H1 (cell line): Measurements from ENCODE around the gene ZRANB3. TPM values are rescaled to one million over a fixed set of nuclear protein-coding genes. Genes with fewer than 3 reads are reported as not detected.

Source experiments
- CTCF ChIA-PET: fragments of 300-600 bp; sonication (Branson Sonifier 250); formaldehyde crosslinking; loops from one replicate; lab custom pipeline; 2021; ENCODE audit not compliant: partially characterized antibody; lab: Charles Lee
- POLR2A ChIA-PET: fragments of 300-600 bp; sonication (Branson Sonifier 250); formaldehyde crosslinking; loops from one replicate; lab custom pipeline; 2021; ENCODE audit warnings: inconsistent platforms; ENCODE audit not compliant: partially characterized antibody; lab: Charles Lee
- DNase-seq, 2 experiments: peaks; one replicate each; pipeline versions ENCODE4 v3.0.0 to v3.0.0-alpha.2; 2010 to 2022; ENCODE audit warnings: low spot score in 2 of 2, low read depth in 1 of 2, mixed read lengths in 1 of 2
- FAIRE-seq: peaks from 2 replicates; lab custom pipeline; 2011; peaks lifted over from hg19 to GRCh38; lab: Jason Lieb, UNC
- H2AFZ ChIP-seq: 2 replicates; pipeline ENCODE4 v1.8.1; 2012; ENCODE audit warnings: low read length, inconsistent platforms
- H2AK5ac ChIP-seq: 2 replicates; pipeline ENCODE4 v1.6.1; 2013; ENCODE audit warnings: low read depth, low read length
- H2BK120ac ChIP-seq: replicated peaks from 2 replicates; pipeline ENCODE3; 2013; ENCODE audit warnings: low read depth, low read length, inconsistent platforms
- H2BK12ac ChIP-seq: 2 replicates; pipeline ENCODE4 v1.6.1; 2013; ENCODE audit warnings: low read depth, low read length
- H2BK15ac ChIP-seq: 2 replicates; pipeline ENCODE4 v1.6.1; 2013; ENCODE audit warnings: low read length
- H2BK20ac ChIP-seq: 2 replicates; pipeline ENCODE4 v1.6.1; 2013; ENCODE audit warnings: low read length
- H2BK5ac ChIP-seq: 2 replicates; pipeline ENCODE4 v1.6.1; 2013; ENCODE audit warnings: low read depth, low read length
- H3K14ac ChIP-seq: 2 replicates; pipeline ENCODE4 v1.6.1; 2013; ENCODE audit warnings: inconsistent platforms; ENCODE audit not compliant: insufficient read length
- H3K18ac ChIP-seq: 2 replicates; pipeline ENCODE4 v1.6.1; 2013; ENCODE audit warnings: low read length; ENCODE audit errors: extremely low read depth
- H3K23ac ChIP-seq: 2 replicates; pipeline ENCODE4 v1.6.1; 2013; ENCODE audit warnings: inconsistent platforms; ENCODE audit not compliant: insufficient read length
- H3K23me2 ChIP-seq: 2 replicates; pipeline ENCODE4 v1.6.1; 2013; ENCODE audit warnings: low read depth, low read length
- H3K27ac ChIP-seq: 2 replicates; pipeline ENCODE4 v1.6.1; 2011; ENCODE audit warnings: low read depth, low read length, inconsistent platforms
- H3K27me3 ChIP-seq, 4 experiments: replicated peaks in 1 of 4; 1 replicate in 1 of 4; 2 replicates in 3 of 4; pipeline versions ENCODE4 v1.6.1 to v1.8.1; 2011 to 2013; ENCODE audit warnings: low read length in 3 of 4, mild to moderate bottlenecking in 3 of 4, inconsistent platforms in 2 of 4, mixed read lengths in 2 of 4, moderate library complexity in 1 of 4; ENCODE audit not compliant: control insufficient read depth in 3 of 4, insufficient read depth in 3 of 4; ENCODE audit errors: extremely low read depth in 1 of 4
- H3K36me3 ChIP-seq, 4 experiments: 2 replicates each; pipeline versions ENCODE4 v1.6.1 to v1.8.1; 2011 to 2013; ENCODE audit warnings: mild to moderate bottlenecking in 4 of 4, low read length in 3 of 4, moderate library complexity in 2 of 4, control low read depth in 1 of 4, inconsistent platforms in 1 of 4; ENCODE audit not compliant: insufficient read depth in 4 of 4, control insufficient read depth in 2 of 4
- H3K4ac ChIP-seq: replicated peaks from 2 replicates; pipeline ENCODE3; 2013; ENCODE audit warnings: low read length, low read depth, mixed read lengths, inconsistent platforms; ENCODE audit not compliant: insufficient read length
- H3K4me1 ChIP-seq, 4 experiments: replicated peaks in 1 of 4; 1 replicate in 1 of 4; 2 replicates in 3 of 4; pipeline versions ENCODE4 v1.6.1 to v1.8.1; 2011 to 2013; ENCODE audit warnings: low read length in 3 of 4, inconsistent platforms in 2 of 4, mixed read lengths in 1 of 4; ENCODE audit not compliant: insufficient read depth in 4 of 4, control insufficient read depth in 3 of 4
- H3K4me2 ChIP-seq, 2 experiments: 2 replicates each; pipeline versions ENCODE4 v1.6.1 to v1.8.1; 2011 to 2013; ENCODE audit warnings: low read depth in 2 of 2, low read length in 2 of 2, control low read depth in 1 of 2, inconsistent platforms in 1 of 2, mild to moderate bottlenecking in 1 of 2; ENCODE audit not compliant: insufficient read depth in 1 of 2
- H3K4me3 ChIP-seq, 4 experiments: fragments of 200-600, 300-600 bp in 1 of 4; sonication (generic), shearing (Covaris generic), sonication (Bioruptor Twin) in 1 of 4; 2 replicates each; pipeline versions ENCODE4 v1.5.1 to v1.8.1; 2011 to 2016; ENCODE audit warnings: low read length in 4 of 4, low read depth in 3 of 4, control low read depth in 2 of 4, inconsistent platforms in 2 of 4, mild to moderate bottlenecking in 2 of 4, mixed read lengths in 1 of 4, moderate library complexity in 1 of 4; ENCODE audit not compliant: insufficient read depth in 2 of 4; ENCODE audit errors: extremely low read depth in 1 of 4
- H3K56ac ChIP-seq: replicated peaks from 2 replicates; pipeline ENCODE3; 2013; ENCODE audit warnings: low read depth, mild to moderate bottlenecking, mixed read lengths, low read length, inconsistent platforms; ENCODE audit not compliant: insufficient read length
- H3K79me1 ChIP-seq: 2 replicates; pipeline ENCODE4 v1.6.1; 2013; ENCODE audit warnings: low read depth, low read length, control low read depth
- H3K79me2 ChIP-seq, 2 experiments: 2 replicates each; pipeline versions ENCODE4 v1.6.1 to v1.8.1; 2012 to 2013; ENCODE audit warnings: low read length in 2 of 2, mild to moderate bottlenecking in 2 of 2, inconsistent platforms in 1 of 2; ENCODE audit not compliant: insufficient read depth in 2 of 2, control insufficient read depth in 1 of 2
- H3K9ac ChIP-seq, 4 experiments: replicated peaks in 1 of 4; 1 replicate in 1 of 4; 2 replicates in 3 of 4; pipeline versions ENCODE4 v1.6.1 to v1.8.1; 2011 to 2013; ENCODE audit warnings: low read depth in 3 of 4, low read length in 3 of 4, control low read depth in 2 of 4, mild to moderate bottlenecking in 2 of 4, moderate library complexity in 2 of 4, inconsistent platforms in 1 of 4; ENCODE audit errors: extremely low read depth in 1 of 4
- H3K9me3 ChIP-seq, 2 experiments: 2 replicates each; pipeline versions ENCODE4 v1.6.1 to v1.8.1; 2012 to 2013; ENCODE audit warnings: mild to moderate bottlenecking in 2 of 2, moderate library complexity in 2 of 2, control low read depth in 1 of 2, inconsistent platforms in 1 of 2, low read depth in 1 of 2, low read length in 1 of 2, mixed read lengths in 1 of 2; ENCODE audit not compliant: insufficient read depth in 2 of 2
- H4K20me1 ChIP-seq, 2 experiments: replicated peaks in 1 of 2; 2 replicates each; pipeline versions ENCODE3 to v1.8.1; 2011 to 2013; ENCODE audit warnings: inconsistent platforms in 2 of 2, low read length in 2 of 2, mild to moderate bottlenecking in 1 of 2; ENCODE audit not compliant: insufficient read depth in 2 of 2, control insufficient read depth in 1 of 2
- H4K5ac ChIP-seq: 2 replicates; pipeline ENCODE4 v1.6.1; 2013; ENCODE audit warnings: low read length, low read depth, mixed read lengths, inconsistent platforms; ENCODE audit not compliant: insufficient read length
- H4K8ac ChIP-seq: 2 replicates; pipeline ENCODE4 v1.8.0; 2013; ENCODE audit warnings: mild to moderate bottlenecking, moderate library complexity, low read length, inconsistent platforms; ENCODE audit not compliant: insufficient read depth; ENCODE audit errors: extremely low read depth
- H4K91ac ChIP-seq: replicated peaks from 2 replicates; pipeline ENCODE3; 2013; ENCODE audit warnings: low read length, mixed read lengths, inconsistent platforms; ENCODE audit not compliant: insufficient read length
- ASH2L ChIP-seq: fragments of 200-600, 300-600 bp; sonication (generic); IDR thresholded peaks from one replicate; pipeline ENCODE4 v1.7.1; 2017; ENCODE audit warnings: low read length
- ATF2 ChIP-seq: IDR thresholded peaks from 2 replicates; pipeline ENCODE4 v1.6.1; 2012; ENCODE audit warnings: low read length, inconsistent platforms
- CHD1 ChIP-seq: IDR thresholded peaks from 2 replicates; pipeline ENCODE4 v1.6.1; 2012; ENCODE audit warnings: low read depth, low read length, improper control_type of control experiment
- CREB1 ChIP-seq: IDR thresholded peaks from 2 replicates; pipeline ENCODE4 v1.6.1; 2012; ENCODE audit warnings: inconsistent platforms
- EGR1 ChIP-seq: IDR thresholded peaks from 2 replicates; pipeline ENCODE4 v1.6.1; 2011; ENCODE audit warnings: low read depth, low read length, borderline replicate concordance
- EP300 ChIP-seq, 2 experiments: IDR thresholded peaks; 1 replicate in 1 of 2; 2 replicates in 1 of 2; pipeline ENCODE4 v1.6.1; 2011 to 2012; ENCODE audit warnings: low read depth in 2 of 2, low read length in 2 of 2, mild to moderate bottlenecking in 2 of 2, borderline replicate concordance in 1 of 2, inconsistent platforms in 1 of 2, moderate library complexity in 1 of 2
- GABPA ChIP-seq: IDR thresholded peaks from 2 replicates; pipeline ENCODE4 v1.6.1; 2011; ENCODE audit warnings: mild to moderate bottlenecking, low read length, moderate library complexity, borderline replicate concordance; ENCODE audit not compliant: insufficient read depth
- SUZ12 ChIP-seq: fragments of 200-600 bp; sonication (generic); IDR thresholded peaks from 2 replicates; pipeline ENCODE4 v1.6.1; 2012; ENCODE audit warnings: mild to moderate bottlenecking, inconsistent platforms, low read length, moderate library complexity, mixed read lengths
- TAF7 ChIP-seq: optimal IDR thresholded peaks from 2 replicates; pipeline ENCODE3; 2011; ENCODE audit warnings: low read depth, mild to moderate bottlenecking, inconsistent platforms, low read length, moderate library complexity, borderline replicate concordance
- TEAD4 ChIP-seq: IDR thresholded peaks from 2 replicates; pipeline ENCODE4 v1.6.1; 2012; ENCODE audit warnings: low read depth, low read length, inconsistent platforms, mixed read lengths
- ZNF274 ChIP-seq: IDR thresholded peaks from 2 replicates; pipeline ENCODE4 v1.7.0; 2012; ENCODE audit warnings: low read length, borderline replicate concordance; ENCODE audit errors: extremely low read depth
- WGBS, 2 experiments: shearing (Covaris generic) in 1 of 2; methylation state at CpG; one replicate each; pipeline versions ENCODE4 v1.1.6 to v1.1.7; 2013 to 2015; ENCODE audit warnings: low lambda C conversion rate in 2 of 2, mixed read lengths in 2 of 2, inconsistent platforms in 1 of 2, low coverage in 1 of 2, missing lambda C conversion rate in 1 of 2; ENCODE audit not compliant: insufficient replicate concordance in 2 of 2, insufficient coverage in 1 of 2, insufficient read length in 1 of 2; ENCODE audit errors: extremely low coverage in 1 of 2, missing lambda C conversion rate in 1 of 2; 5-methylcytosine and 5-hydroxymethylcytosine counted together
- polyA plus RNA-seq, 7 experiments: library from polyadenylated mRNA; depleted of rRNA in 3 of 7; stranded (reverse) in 5 of 7; unstranded in 2 of 7; fragments of >200 nt in 5 of 7; fragments of 200-250 nt in 2 of 7; gene quantifications; 1 replicate in 5 of 7; 2 replicates in 1 of 7; 4 replicates in 1 of 7; pipeline versions ENCODE4 v1.2.1 to v1.2.3, GENCODE V29; 2011 to 2013; ENCODE audit warnings: missing spikeins in 2 of 7, mixed read lengths in 2 of 7
- total RNA-seq: library from RNA; stranded (reverse); fragmentation: NEBNext Ultra II Directional; extraction: Animal tissue kit (Norgen Biotek cat#: 25700); gene quantifications from 2 replicates; pipeline ENCODE4 v1.2.1, GENCODE V29; 2021

The ZRANB3 gene
- total and polyA plus RNA-seq, 2 of the 8 experiments (the other 6 are each of a cell fraction or from before 2014, with no cell fraction given): 4.5 to 19.3 TPM

DNA sequence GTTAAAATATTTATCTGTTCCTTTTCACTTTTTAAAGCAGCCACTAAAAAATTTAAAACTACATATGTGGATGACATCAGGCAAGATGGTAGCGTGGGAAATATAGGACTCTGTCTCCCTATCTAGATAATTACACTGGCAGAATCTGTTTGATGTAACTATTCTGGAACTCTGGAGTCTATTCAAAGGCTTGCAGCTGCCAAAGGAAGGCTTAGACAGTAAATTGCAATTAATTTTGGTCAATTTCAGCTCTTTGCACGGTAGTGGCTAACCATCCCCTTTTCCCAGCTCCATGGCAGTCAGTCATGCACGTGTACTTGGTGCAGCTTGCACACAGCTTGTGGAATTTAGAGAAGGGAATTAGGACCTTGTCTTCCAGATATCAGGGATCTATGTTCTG is 343.7 kb downstream of the ZRANB3 start:
- Histone ChIP-seq H2AFZ (no peak overlapping the region), H4K91ac (no peak overlapping the region), H3K56ac (no peak overlapping the region), H2BK5ac (no peak overlapping the region), H3K14ac (no peak overlapping the region), H4K20me1 (no peaks in the 10 kb centered on the region), H3K79me2 (no peaks in the 10 kb centered on the region), H3K4me1 (peaks cover 0 to 2% (median 0%) of the 10 kb centered on the region in 4 experiments; a peak in 1 of 7 replicates), H3K27me3 (no peaks in the 10 kb centered on the region), H3K23me2 (no peaks in the 10 kb centered on the region), H3K4ac (no peak overlapping the region), H2AK5ac (no peak overlapping the region), H3K79me1 (no peaks in the 10 kb centered on the region), H2BK12ac (no peak overlapping the region), H2BK15ac (no peak overlapping the region), H3K27ac (no peak overlapping the region), H3K9ac (no peak overlapping the region), H3K18ac (no peak overlapping the region), H3K36me3 (no peaks in the 10 kb centered on the region), H3K4me3 (no peak overlapping the region), H2BK120ac (no peak overlapping the region), H4K5ac (no peak overlapping the region), H4K8ac (no peak overlapping the region), H2BK20ac (no peak overlapping the region), H3K4me2 (no peak overlapping the region), H3K23ac (no peak overlapping the region), H3K9me3 (no peaks in the 10 kb centered on the region)
- ChIA-PET CTCF (interaction anchor here (1.2 to 1.7 kb wide), 3 partner anchors 8 to 610 kb away, joined by 3 to 4 read pairs (median 3); no protein-coding TSS in a partner anchor), POLR2A (no interaction called here)
- WGBS, 2 experiments: 88% methylated on average over 3 of the region's 3 CpGs; no CpG with 5 or more reads in 1 of the 2 experiments
- TF ChIP-seq ASH2L (no peak), TAF7 (no peak), CREB1 (no peak), TEAD4 (no peak), GABPA (no peak), ATF2 (no peak), ZNF274 (no peak), EP300 (IDR thresholded peaks at IDR 0.05; ENCODE audit: borderline replicate concordance in 1 of 2, low read depth in 2 of 2, low read length in 2 of 2) (no peak), CHD1 (no peak), EGR1 (no peak), SUZ12 (no peak)
- no peak for DNase-seq
- no peak for FAIRE-seq
